Esophagus muscularis mucosa (tissue), 4 donors: Measurements from ENCODE around the gene COLEC12.

Experiments
- EP300 ChIP-seq: sonication (generic); formaldehyde crosslinking; IDR thresholded peaks from one replicate; pipeline ENCODE4 v1.6.1; 2017; ENCODE audit warnings: antibody characterized with exemption
- POLR2A ChIP-seq: fragments of 450-650 bp; IDR thresholded peaks from one replicate; pipeline ENCODE4 v1.6.1; 2017; ENCODE audit warnings: antibody characterized with exemption, moderate library complexity, mild to moderate bottlenecking, low read depth
- TF ChIP-seq, protein P1 (sequence below), 3 experiments: fragments of 200-600 bp in 2 of 3; fragments of 450-650 bp in 1 of 3; sonication (generic) in 2 of 3; IDR thresholded peaks; one replicate each; pipeline ENCODE4 v1.5.1; 2017 to 2019; ENCODE audit warnings: antibody characterized with exemption in 3 of 3, mild to moderate bottlenecking in 2 of 3, moderate library complexity in 1 of 3

GRCh38 chr18:306608-307255 lies 193.8 kb downstream of the COLEC12 start:
- TF ChIP-seq, protein P1, sequence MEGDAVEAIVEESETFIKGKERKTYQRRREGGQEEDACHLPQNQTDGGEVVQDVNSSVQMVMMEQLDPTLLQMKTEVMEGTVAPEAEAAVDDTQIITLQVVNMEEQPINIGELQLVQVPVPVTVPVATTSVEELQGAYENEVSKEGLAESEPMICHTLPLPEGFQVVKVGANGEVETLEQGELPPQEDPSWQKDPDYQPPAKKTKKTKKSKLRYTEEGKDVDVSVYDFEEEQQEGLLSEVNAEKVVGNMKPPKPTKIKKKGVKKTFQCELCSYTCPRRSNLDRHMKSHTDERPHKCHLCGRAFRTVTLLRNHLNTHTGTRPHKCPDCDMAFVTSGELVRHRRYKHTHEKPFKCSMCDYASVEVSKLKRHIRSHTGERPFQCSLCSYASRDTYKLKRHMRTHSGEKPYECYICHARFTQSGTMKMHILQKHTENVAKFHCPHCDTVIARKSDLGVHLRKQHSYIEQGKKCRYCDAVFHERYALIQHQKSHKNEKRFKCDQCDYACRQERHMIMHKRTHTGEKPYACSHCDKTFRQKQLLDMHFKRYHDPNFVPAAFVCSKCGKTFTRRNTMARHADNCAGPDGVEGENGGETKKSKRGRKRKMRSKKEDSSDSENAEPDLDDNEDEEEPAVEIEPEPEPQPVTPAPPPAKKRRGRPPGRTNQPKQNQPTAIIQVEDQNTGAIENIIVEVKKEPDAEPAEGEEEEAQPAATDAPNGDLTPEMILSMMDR (IDR thresholded peaks at IDR 0.05) = no peak
- TF ChIP-seq POLR2A (no peak), EP300 (no peak)
